Measurements from ENCODE around the gene RPS4Y1. TPM values are rescaled to one million over a fixed set of nuclear protein-coding genes. Genes with fewer than 3 reads are reported as not detected.

The RPS4Y1 gene
- total RNA-seq, 1 experiment from 2014 or later = 176 TPM

- ATAC-seq (no peak), DNase-seq (ENCODE audit: low read depth, low spot score) (no peak)
- H3K4me1 ChIP-seq (ENCODE audit: control insufficient read depth in 1 of 2, insufficient read depth in 2 of 2, low read length in 2 of 2) = no peaks in the 10 kb centered on the region
- H3K9me3 ChIP-seq (ENCODE audit: control insufficient read depth in 1 of 2, insufficient read depth in 1 of 2, low read depth in 1 of 2, low read length in 2 of 2) = no peaks in the 10 kb centered on the region
- ChIA-PET RAD21 (ENCODE audit: low non-redundant PET in 1 of 2, low total read pairs in 2 of 2, uncharacterized antibody in 2 of 2, unreplicated experiment in 2 of 2) (no interaction called here), POLR2A (no interaction called here), CTCF (no interaction called here)
- H3K79me2 ChIP-seq (ENCODE audit: insufficient read depth, low read length) = no peaks in the 10 kb centered on the region
- H3K27ac ChIP-seq (ENCODE audit: low read depth, low read length) = no peak overlapping the region
- H3K4me3 ChIP-seq (replicated peaks in 1 of 2; ENCODE audit: low read depth in 1 of 2, low read length in 2 of 2) = no peak overlapping the region
- H4K20me1 ChIP-seq (ENCODE audit: insufficient read depth) = no peaks in the 10 kb centered on the region
- H3K27me3 ChIP-seq (ENCODE audit: insufficient read depth, low read length) = no peaks in the 10 kb centered on the region
- no peak overlapping the region for H2AFZ ChIP-seq (ENCODE audit: low read depth, low read length, poor library complexity, severe bottlenecking)
- no TSS peak for BruUV-seq (replicated peaks)
- no peaks in the 10 kb centered on the region for H3K36me3 ChIP-seq (ENCODE audit: control insufficient read depth in 1 of 2, insufficient read depth in 2 of 2, low read length in 2 of 2)
- H3K9ac ChIP-seq (ENCODE audit: low read length) = no peak overlapping the region
- no peaks in the 10 kb centered on the region for H3K9me2 ChIP-seq (ENCODE audit: insufficient read depth)
- TF ChIP-seq RAD21 (IDR thresholded peaks at IDR 0.05; ENCODE audit: low read depth) (no peak), SP1 (IDR thresholded peaks at IDR 0.05; ENCODE audit: low read depth) (no peak), ZFX (IDR thresholded peaks at IDR 0.05) (no peak), POLR2A (IDR thresholded peaks at IDR 0.05; ENCODE audit: borderline replicate concordance, extremely low read depth, insufficient read depth, insufficient read length) (no peak)
- H3K4me2 ChIP-seq (ENCODE audit: low read length) = no peak overlapping the region
- intact Hi-C loops (cut with micrococcal nuclease) = no loop called here
These were observed 32.8 kb downstream of the RPS4Y1 start for GRCh38 chrY:2874211-2874610.

GRCh38 chrY:2883561-2883960, 42.2 kb downstream of the RPS4Y1 start:
- Histone ChIP-seq H2AFZ (ENCODE audit: low read depth, low read length, poor library complexity, severe bottlenecking) (no peak overlapping the region), H3K9ac (ENCODE audit: low read length) (no peak overlapping the region), H3K36me3 (ENCODE audit: control insufficient read depth in 1 of 2, insufficient read depth in 2 of 2, low read length in 2 of 2) (no peaks in the 10 kb centered on the region), H3K4me3 (replicated peaks in 1 of 2; ENCODE audit: low read depth in 1 of 2, low read length in 2 of 2) (no peak overlapping the region), H3K4me1 (ENCODE audit: control insufficient read depth in 1 of 2, insufficient read depth in 2 of 2, low read length in 2 of 2) (no peaks in the 10 kb centered on the region), H3K79me2 (ENCODE audit: insufficient read depth, low read length) (no peaks in the 10 kb centered on the region), H3K4me2 (ENCODE audit: low read length) (no peak overlapping the region), H3K9me3 (ENCODE audit: control insufficient read depth in 1 of 2, insufficient read depth in 1 of 2, low read depth in 1 of 2, low read length in 2 of 2) (no peaks in the 10 kb centered on the region), H4K20me1 (ENCODE audit: insufficient read depth) (no peaks in the 10 kb centered on the region), H3K27ac (ENCODE audit: low read depth, low read length) (no peak overlapping the region), H3K9me2 (ENCODE audit: insufficient read depth) (no peaks in the 10 kb centered on the region), H3K27me3 (ENCODE audit: insufficient read depth, low read length) (no peaks in the 10 kb centered on the region)
- intact Hi-C loops (cut with micrococcal nuclease) = no loop called here
- no peak for DNase-seq (ENCODE audit: low read depth, low spot score)
- TF ChIP-seq SIN3A (IDR thresholded peaks at IDR 0.05; ENCODE audit: low read depth) (no peak), POLR2A (IDR thresholded peaks at IDR 0.05; ENCODE audit: borderline replicate concordance, extremely low read depth, insufficient read depth, insufficient read length) (no peak), EZH2phosphoT487 (IDR thresholded peaks at IDR 0.05; ENCODE audit: borderline replicate concordance) (no peak), JUND (IDR thresholded peaks at IDR 0.05) (no peak)
- no peak for ATAC-seq
- ChIA-PET CTCF (no interaction called here), RAD21 (ENCODE audit: low non-redundant PET in 1 of 2, low total read pairs in 2 of 2, uncharacterized antibody in 2 of 2, unreplicated experiment in 2 of 2) (no interaction called here), POLR2A (no interaction called here)
- BruUV-seq (replicated peaks) = no TSS peak
